ENCODE measurements around the gene SLC15A1. TPM values are rescaled to one million over a fixed set of nuclear protein-coding genes. Genes with fewer than 3 reads are reported as not detected.
"Not testable (repeated sequence)": the region's sequence is repeated elsewhere in the genome, so short reads cannot be mapped to it uniquely, and the experiment has no call there.

Gene SLC15A1
- total RNA-seq, 1 experiment from 2014 or later = not detected

DNA sequence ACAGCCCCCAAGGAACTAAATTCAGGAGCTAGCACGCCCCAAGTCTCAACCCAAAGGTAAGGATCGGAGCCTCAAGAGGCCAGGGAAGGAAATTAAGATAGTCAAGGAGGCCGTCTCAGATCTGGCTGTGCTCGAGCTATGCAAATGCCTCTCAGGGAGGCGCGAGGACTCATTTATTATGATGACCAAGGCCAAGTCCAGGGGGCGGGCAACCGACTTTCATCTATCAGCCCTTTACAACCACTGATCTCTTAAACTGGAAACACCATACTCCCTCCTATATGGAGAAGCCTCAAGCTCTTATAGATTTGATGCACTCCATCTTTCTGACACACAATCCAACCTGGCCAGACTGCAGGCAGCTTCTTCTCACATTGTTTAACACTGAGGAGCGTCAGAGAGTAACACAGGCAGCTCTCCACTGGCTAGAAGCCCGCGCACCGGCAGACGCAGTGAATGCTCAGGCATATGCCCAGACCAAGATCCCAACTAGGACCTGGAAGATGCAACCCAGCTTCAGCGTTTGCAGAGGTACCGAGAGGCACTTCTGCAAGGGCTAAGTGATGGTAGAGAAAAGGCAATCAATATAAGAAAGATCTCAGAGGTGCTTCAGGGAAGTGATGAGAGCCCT, 9.6 kb upstream of the SLC15A1 start:
- no peak for DNase-seq (ENCODE audit: low read depth)
- in situ Hi-C loops (cut with HindIII; ENCODE audit: low pct_unique_long_range_greater_than_20kb, low sequenced_read_pairs) = no loop called here

DNA sequence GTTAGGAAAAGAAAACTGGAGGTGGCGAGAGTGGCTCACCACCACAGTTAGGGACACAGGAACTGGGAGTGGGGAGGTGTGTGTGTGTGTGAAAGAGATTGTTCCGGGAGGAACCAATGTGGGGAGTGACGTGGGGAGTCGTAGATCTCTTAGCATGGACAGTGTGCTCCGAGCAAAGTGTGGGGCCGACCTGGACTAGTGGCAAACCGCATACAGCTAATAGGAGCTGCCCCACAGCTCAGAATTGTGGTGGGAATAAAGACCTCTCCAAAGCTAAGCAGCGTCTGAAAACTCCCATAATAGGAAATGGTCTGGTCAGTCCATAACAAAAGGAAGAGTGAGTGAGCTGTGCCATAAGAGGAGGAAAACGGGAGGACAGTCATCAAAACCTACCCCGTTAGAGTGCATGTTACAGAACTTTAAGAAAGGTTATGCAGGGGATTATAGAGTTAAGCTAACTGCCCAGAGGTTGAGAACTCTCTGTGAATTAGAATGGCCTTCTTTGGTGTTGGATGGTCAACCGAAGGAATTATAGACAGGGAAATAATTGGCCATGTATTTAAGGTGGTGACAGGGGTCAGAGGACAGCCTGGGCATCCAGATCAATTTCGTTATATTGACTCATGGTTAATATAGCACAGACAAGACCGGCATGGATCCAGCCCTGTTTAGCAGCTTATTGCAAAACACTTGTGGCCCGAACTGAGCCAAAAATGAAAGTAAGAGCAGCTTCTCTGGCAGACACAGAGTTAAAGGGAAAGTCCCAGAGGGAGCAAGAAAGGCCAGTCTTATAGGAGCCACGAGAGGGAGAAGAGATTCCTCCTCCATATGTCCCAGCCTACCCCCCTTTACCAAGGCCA, 8.9 kb upstream of the SLC15A1 start:
- in situ Hi-C loops (cut with HindIII; ENCODE audit: low pct_unique_long_range_greater_than_20kb, low sequenced_read_pairs) = no loop called here
- no peak for DNase-seq (ENCODE audit: low read depth)

DNA sequence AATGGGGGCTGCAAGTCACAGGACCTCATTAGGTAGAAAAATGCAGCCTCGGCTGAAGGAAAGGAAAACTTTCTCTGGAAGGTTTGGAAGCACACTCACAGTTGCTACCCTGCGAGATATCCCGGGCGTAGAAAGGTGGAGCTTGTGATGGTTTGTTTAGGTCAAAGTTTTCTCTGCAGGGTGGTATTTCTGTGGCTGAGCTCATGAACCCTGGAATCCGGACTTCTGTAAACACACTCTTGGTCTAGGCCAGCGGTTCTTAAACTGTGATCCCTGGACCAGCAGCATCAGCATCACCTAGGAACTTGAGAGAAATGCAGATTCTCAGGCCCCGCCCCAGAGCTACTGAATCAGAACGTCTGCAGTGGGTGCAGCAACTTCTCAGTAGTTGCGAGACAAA, 3.3 kb upstream of the SLC15A1 start:
- no peak for DNase-seq (ENCODE audit: low read depth)
- in situ Hi-C loops (cut with HindIII; ENCODE audit: low pct_unique_long_range_greater_than_20kb, low sequenced_read_pairs) = no loop called here

- no peak for DNase-seq (ENCODE audit: low read depth)
- in situ Hi-C loops (cut with HindIII; ENCODE audit: low pct_unique_long_range_greater_than_20kb, low sequenced_read_pairs) = no loop called here
Observed at GRCh38 chr13:98755116-98755515, 2.6 kb upstream of the SLC15A1 start.

DNA sequence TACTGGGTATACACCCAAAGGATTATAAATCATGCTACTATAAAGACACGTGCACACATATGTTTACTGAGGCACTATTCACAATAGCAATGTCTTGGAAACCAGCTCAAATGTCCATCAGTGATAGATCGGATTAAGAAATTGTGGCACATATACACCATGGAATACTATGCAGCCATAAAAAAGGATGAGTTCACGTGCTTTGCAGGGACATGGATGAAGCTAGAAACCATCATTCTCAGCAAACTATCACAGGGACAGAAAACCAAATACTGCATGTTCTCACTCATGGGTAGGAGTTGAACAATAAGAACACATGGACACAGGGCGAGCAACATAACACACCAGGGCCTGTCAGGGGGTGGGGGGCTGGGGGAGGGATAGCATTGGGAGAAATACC, 2.0 kb upstream of the SLC15A1 start:
- in situ Hi-C loops (cut with HindIII; ENCODE audit: low pct_unique_long_range_greater_than_20kb, low sequenced_read_pairs); DNase-seq (ENCODE audit: low read depth): not testable (repeated sequence)

DNA sequence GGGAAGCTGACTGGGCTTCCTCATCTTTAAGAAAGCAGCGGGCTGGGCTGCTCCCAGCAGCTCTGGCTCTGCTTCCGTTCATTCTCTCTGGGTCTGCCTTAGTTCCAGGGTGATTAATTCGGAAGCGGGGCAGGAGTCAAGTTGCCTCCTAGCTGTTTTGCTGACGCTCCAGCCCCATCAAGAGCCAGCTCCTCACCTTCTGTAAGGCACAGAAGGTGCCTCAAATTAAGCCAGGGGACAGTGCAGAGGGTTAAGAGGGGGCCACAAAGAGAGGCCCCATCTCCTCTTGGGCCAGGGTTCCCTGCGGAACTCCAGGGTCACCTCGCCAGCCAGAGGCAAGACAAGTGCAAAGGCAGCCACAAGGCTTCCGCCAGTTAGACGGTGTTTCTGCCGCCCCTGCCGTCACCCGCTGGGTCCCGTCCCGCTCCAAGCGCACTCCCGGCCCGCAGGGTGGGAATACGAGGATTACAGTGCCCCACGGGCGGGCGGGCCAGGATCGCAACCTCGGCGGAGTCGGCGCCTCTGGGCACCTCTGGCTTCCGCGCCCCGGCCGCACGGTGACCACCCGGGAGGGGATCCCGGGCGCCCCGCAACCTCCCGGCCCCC, 508 bp downstream of the SLC15A1 start:
- in situ Hi-C loops (cut with HindIII; ENCODE audit: low pct_unique_long_range_greater_than_20kb, low sequenced_read_pairs) = no loop called here

DNA sequence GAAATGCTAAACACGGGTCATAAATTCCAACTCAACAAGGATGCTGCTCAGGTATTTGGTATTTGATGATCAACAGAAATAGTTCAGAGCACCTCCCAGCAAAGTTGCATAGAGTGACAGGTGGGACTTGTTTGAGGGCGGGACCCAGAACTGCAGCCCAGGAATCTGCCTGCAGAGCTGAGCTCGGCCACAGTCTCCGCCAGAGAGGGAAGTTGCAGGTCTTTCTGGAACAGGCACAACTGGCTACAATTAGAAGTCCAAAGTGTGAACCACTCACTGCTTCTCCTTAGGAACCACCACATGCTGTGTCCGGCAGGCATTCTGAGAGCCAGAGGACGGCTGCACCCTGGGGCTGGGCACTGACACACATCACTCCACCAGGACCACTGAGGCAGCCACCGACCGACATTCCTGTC, 1.1 kb downstream of the SLC15A1 start:
- no peak for DNase-seq (ENCODE audit: low read depth)
- in situ Hi-C loops (cut with HindIII; ENCODE audit: low pct_unique_long_range_greater_than_20kb, low sequenced_read_pairs) = no loop called here

More for the DNA sequence above, 508 bp downstream of the SLC15A1 start:
- DNase-seq (ENCODE audit: low read depth) = no peak

- in situ Hi-C loops (cut with HindIII; ENCODE audit: low pct_unique_long_range_greater_than_20kb, low sequenced_read_pairs) = no loop called here
- no peak for DNase-seq (ENCODE audit: low read depth)
Observed at GRCh38 chr13:98749501-98749900, 3.0 kb downstream of the SLC15A1 start.

- in situ Hi-C loops (cut with HindIII; ENCODE audit: low pct_unique_long_range_greater_than_20kb, low sequenced_read_pairs) = no loop called here
- peak; percentile 55 for DNase-seq (ENCODE audit: low read depth)
Observed at GRCh38 chr13:98746968-98747367, 5.5 kb downstream of the SLC15A1 start.

- no peak for DNase-seq (ENCODE audit: low read depth)
- in situ Hi-C loops (cut with HindIII; ENCODE audit: low pct_unique_long_range_greater_than_20kb, low sequenced_read_pairs) = no loop called here
Observed at GRCh38 chr13:98743377-98743776, 9.1 kb downstream of the SLC15A1 start.

DNA sequence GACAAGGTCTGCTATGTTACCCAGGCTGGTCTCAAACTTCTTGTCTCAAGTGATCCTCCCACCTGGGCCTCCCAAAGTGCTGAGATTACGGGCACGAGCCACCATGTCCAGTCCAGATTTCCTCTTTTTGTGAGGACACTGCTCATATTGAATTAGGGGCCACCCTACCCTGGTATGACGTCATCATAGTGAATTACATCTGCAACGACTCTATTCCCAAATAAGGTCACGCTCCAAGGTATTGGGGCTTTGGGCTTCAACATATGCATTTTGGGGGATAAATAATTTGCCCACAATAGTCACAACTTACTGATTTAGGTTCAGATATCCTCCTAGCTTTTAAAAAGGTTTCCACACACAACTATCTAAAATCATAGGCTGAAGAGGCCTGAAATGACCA, 9.5 kb downstream of the SLC15A1 start:
- in situ Hi-C loops (cut with HindIII; ENCODE audit: low pct_unique_long_range_greater_than_20kb, low sequenced_read_pairs) = no loop called here
- DNase-seq (ENCODE audit: low read depth) = no peak

DNA sequence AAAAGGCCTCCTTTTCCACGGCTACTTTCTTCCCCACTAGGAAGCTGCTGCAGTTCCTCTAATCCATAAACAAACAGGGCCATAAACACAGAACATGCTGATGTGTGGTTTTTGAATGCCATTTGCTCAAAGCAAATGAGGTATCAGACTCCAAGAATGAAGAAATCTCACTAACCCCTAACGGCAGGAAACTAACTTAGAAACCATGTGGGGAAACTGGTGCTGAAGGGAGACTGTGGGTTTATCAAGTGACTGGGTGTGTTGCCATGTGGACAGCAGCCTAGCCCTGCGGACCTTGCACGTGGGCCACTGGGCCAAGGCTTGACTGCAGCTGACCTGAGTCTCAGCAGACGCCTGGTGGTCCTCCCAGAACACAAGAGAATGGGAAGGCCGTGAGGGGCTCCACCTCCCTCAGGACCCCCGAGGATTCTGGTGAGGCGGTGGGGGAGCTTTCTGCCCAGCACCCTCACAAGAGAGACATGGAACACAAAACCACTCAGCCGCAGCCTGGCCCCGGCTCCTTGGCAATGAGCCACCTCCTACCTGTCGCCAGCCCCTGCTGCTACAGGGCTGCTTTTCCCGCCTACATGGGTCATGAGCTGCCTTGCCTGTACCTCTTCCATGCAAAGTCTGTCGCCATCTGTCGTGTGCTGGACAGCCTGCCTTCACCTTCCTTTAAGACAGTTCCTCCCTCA, 10.6 kb downstream of the SLC15A1 start:
- in situ Hi-C loops (cut with HindIII; ENCODE audit: low pct_unique_long_range_greater_than_20kb, low sequenced_read_pairs) = no loop called here
- no peak for DNase-seq (ENCODE audit: low read depth)

GRCh38 chr13:98740131-98740530, 12.3 kb downstream of the SLC15A1 start:
- DNase-seq (ENCODE audit: low read depth) = no peak
- in situ Hi-C loops (cut with HindIII; ENCODE audit: low pct_unique_long_range_greater_than_20kb, low sequenced_read_pairs) = no loop called here

DNA sequence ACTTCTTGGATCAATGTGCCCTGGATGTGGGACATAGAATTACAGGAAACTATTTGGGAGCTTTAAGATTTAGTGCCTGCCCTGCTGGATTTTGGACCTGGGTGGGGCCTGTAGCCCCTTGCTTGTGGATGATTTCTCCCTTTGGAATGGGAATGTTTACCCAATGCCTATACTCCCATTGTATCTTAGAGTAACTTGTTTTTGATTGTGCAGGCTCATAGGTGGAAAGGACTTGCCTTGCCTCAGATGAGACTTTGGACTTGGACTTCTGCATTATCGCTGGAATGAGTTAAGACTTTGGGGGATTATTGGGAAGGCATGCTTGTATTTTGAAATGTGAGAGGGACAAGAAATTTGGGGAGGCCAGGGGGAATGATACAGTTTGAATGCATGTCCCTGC, 13.5 kb downstream of the SLC15A1 start:
- in situ Hi-C loops (cut with HindIII; ENCODE audit: low pct_unique_long_range_greater_than_20kb, low sequenced_read_pairs) = no loop called here
- DNase-seq (ENCODE audit: low read depth) = no peak

DNA sequence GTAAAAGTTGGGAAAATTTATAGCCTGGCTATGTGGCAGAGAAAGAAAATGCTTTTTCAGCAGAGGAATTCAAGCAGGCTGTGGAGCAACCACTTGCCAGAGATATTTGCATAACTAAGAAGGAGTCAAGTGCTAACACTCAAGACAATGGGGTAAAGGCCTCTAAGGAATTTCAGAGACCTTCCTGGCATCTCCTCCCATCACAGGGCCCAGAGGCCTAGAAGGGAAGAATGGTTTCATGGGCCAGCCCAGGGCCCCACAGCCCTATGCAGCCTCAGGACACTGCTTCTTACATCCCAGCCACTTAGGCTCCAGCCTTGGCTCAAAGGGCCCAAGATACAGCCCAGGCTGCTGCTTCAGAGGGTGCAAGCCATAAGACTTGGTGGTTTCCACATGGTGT, 14.3 kb downstream of the SLC15A1 start:
- in situ Hi-C loops (cut with HindIII; ENCODE audit: low pct_unique_long_range_greater_than_20kb, low sequenced_read_pairs) = no loop called here

GRCh38 chr13:98731925-98732324, 20.5 kb downstream of the SLC15A1 start:
- in situ Hi-C loops (cut with HindIII; ENCODE audit: low pct_unique_long_range_greater_than_20kb, low sequenced_read_pairs) = no loop called here
- no peak for DNase-seq (ENCODE audit: low read depth)

More for the DNA sequence above, 14.3 kb downstream of the SLC15A1 start:
- DNase-seq (ENCODE audit: low read depth) = no peak

DNA sequence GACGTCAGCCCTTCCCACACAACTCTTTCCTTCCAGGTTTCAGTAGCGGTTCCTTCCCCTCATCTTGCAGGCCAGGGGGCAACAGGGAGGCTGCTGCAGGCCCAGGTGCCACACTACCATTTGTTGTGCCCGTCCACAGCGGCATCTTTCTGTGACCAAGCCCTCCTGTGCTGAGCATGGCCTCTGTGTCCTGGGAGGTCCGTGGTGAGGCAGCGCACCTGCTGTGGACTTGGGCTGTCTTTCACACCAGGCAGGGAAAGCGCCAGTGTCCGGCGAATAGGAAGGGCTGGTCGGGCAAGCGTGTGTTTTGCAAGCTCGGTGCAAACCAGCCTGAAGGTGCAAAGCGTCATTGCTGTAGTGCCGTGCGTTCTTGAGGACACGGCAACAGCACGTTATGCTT, 21.4 kb downstream of the SLC15A1 start:
- in situ Hi-C loops (cut with HindIII; ENCODE audit: low pct_unique_long_range_greater_than_20kb, low sequenced_read_pairs) = no loop called here
- DNase-seq (ENCODE audit: low read depth) = no peak

- DNase-seq (ENCODE audit: low read depth) = no peak
- in situ Hi-C loops (cut with HindIII; ENCODE audit: low pct_unique_long_range_greater_than_20kb, low sequenced_read_pairs) = no loop called here
Observed at GRCh38 chr13:98730441-98730840, 22.0 kb downstream of the SLC15A1 start.

DNA sequence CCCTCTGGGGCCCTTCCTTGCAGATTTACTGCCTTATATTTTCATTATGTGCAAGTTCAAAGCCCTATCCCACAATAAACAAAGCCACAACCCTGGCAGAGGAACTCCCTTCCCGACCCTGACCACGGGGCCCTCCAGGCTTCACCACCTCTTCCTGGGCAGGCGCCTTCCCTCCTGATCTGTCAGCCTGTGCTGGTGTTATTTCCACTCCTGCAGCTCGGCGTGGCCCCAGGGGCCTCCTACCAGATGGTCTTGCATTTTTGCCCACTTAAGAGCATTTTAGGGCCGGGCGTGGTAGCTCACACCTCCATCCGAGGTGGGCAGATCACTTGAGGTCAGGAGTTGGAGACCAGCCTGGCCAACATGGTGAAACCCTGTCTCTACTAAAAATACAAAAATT, 22.8 kb downstream of the SLC15A1 start:
- no peak for DNase-seq (ENCODE audit: low read depth)
- in situ Hi-C loops (cut with HindIII; ENCODE audit: low pct_unique_long_range_greater_than_20kb, low sequenced_read_pairs) = no loop called here

Measured in Caki2 (cell line).